ENCODE results near the gene SOS1.
"Not testable (repeated sequence)": the region's sequence is repeated elsewhere in the genome, so short reads cannot be mapped to it uniquely, and the experiment has no call there.

The SOS1 gene

GRCh38 chr2:39052665-39053064 lies 68.2 kb downstream of the SOS1 start:
- H3K27me3 ChIP-seq (ENCODE audit: control insufficient read depth, insufficient read depth, low read length); H3K36me3 ChIP-seq (ENCODE audit: control insufficient read depth, insufficient read depth, low read length); H3K4me1 ChIP-seq (ENCODE audit: control insufficient read depth, insufficient read depth, low read length); H3K9me3 ChIP-seq (ENCODE audit: control insufficient read depth, low read length); H3K4me3 ChIP-seq (ENCODE audit: low read length); H3K9ac ChIP-seq (ENCODE audit: low read length): not testable (repeated sequence)

DNA sequence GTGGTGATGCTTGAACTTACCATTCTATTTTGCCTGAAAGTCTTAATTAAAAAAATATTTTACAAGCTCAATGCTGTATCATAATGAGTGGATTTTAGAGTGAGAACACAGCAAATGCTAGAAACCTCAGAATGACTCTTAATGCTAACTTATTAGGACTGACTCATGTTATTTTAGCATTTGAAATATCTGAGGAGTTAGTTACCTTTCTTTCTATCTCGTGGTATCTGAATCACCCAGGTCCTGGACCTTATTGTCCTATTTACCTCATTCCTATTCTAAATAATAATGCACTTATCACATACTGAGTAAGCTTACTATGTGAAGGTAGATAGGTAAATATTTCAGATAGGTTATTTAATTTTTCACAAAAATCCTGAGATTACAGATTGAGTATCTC lies 70.7 kb downstream of the SOS1 start:
- Histone ChIP-seq H3K27me3 (ENCODE audit: control insufficient read depth, insufficient read depth, low read length) (no peaks in the 10 kb centered on the region), H3K4me3 (ENCODE audit: low read length) (no peak overlapping the region), H3K9me3 (ENCODE audit: control insufficient read depth, low read length) (no peaks in the 10 kb centered on the region), H3K9ac (ENCODE audit: low read length) (no peak overlapping the region), H3K4me1 (ENCODE audit: control insufficient read depth, insufficient read depth, low read length) (no peaks in the 10 kb centered on the region), H3K36me3 (ENCODE audit: control insufficient read depth, insufficient read depth, low read length) (no peaks in the 10 kb centered on the region)

GRCh38 chr2:39039072-39039471 lies 81.8 kb downstream of the SOS1 start:
- H3K36me3 ChIP-seq (ENCODE audit: control insufficient read depth, insufficient read depth, low read length) = no peaks in the 10 kb centered on the region
- H3K4me1 ChIP-seq (ENCODE audit: control insufficient read depth, insufficient read depth, low read length) = no peaks in the 10 kb centered on the region
- H3K4me3 ChIP-seq (ENCODE audit: low read length) = no peak overlapping the region
- H3K9me3 ChIP-seq (ENCODE audit: control insufficient read depth, low read length) = no peaks in the 10 kb centered on the region
- no peak overlapping the region for H3K9ac ChIP-seq (ENCODE audit: low read length)
- no peaks in the 10 kb centered on the region for H3K27me3 ChIP-seq (ENCODE audit: control insufficient read depth, insufficient read depth, low read length)

- H3K4me1 ChIP-seq (ENCODE audit: control insufficient read depth, insufficient read depth, low read length) = no peaks in the 10 kb centered on the region
- no peaks in the 10 kb centered on the region for H3K27me3 ChIP-seq (ENCODE audit: control insufficient read depth, insufficient read depth, low read length)
- H3K4me3 ChIP-seq (ENCODE audit: low read length) = no peak overlapping the region
- H3K36me3 ChIP-seq (ENCODE audit: control insufficient read depth, insufficient read depth, low read length) = no peaks in the 10 kb centered on the region
- no peak overlapping the region for H3K9ac ChIP-seq (ENCODE audit: low read length)
- no peaks in the 10 kb centered on the region for H3K9me3 ChIP-seq (ENCODE audit: control insufficient read depth, low read length)
Observed at GRCh38 chr2:39033980-39034379, 86.9 kb downstream of the SOS1 start.

- Histone ChIP-seq H3K4me1 (ENCODE audit: control insufficient read depth, insufficient read depth, low read length) (no peaks in the 10 kb centered on the region), H3K4me3 (ENCODE audit: low read length) (no peak overlapping the region), H3K27me3 (ENCODE audit: control insufficient read depth, insufficient read depth, low read length) (no peaks in the 10 kb centered on the region), H3K9me3 (ENCODE audit: control insufficient read depth, low read length) (no peaks in the 10 kb centered on the region), H3K36me3 (ENCODE audit: control insufficient read depth, insufficient read depth, low read length) (no peaks in the 10 kb centered on the region), H3K9ac (ENCODE audit: low read length) (no peak overlapping the region)
Observed at GRCh38 chr2:39027421-39027820, 93.4 kb downstream of the SOS1 start.

DNA sequence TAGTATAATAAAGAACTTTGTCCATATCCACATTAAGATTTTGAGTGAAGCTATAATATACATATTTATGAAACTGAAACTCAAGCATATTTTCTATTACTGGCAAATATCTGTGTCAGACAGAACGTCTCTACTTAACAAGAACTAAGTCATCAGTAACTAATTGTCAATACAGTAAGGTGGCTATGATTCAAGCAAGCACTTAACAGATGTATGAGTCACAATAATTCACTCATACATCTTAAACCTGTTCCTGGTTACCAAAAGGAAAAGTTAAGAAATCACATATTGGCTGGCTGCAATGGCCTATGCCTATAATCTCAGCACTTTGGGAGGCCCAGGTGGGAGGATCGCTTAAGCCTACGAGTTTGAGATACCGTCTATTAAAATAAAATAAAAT lies 96.0 kb downstream of the SOS1 start:
- H3K9me3 ChIP-seq (ENCODE audit: control insufficient read depth, low read length) = no peaks in the 10 kb centered on the region
- H3K36me3 ChIP-seq (ENCODE audit: control insufficient read depth, insufficient read depth, low read length) = no peaks in the 10 kb centered on the region
- no peak overlapping the region for H3K4me3 ChIP-seq (ENCODE audit: low read length)
- no peak overlapping the region for H3K9ac ChIP-seq (ENCODE audit: low read length)
- no peaks in the 10 kb centered on the region for H3K4me1 ChIP-seq (ENCODE audit: control insufficient read depth, insufficient read depth, low read length)
- no peaks in the 10 kb centered on the region for H3K27me3 ChIP-seq (ENCODE audit: control insufficient read depth, insufficient read depth, low read length)

DNA sequence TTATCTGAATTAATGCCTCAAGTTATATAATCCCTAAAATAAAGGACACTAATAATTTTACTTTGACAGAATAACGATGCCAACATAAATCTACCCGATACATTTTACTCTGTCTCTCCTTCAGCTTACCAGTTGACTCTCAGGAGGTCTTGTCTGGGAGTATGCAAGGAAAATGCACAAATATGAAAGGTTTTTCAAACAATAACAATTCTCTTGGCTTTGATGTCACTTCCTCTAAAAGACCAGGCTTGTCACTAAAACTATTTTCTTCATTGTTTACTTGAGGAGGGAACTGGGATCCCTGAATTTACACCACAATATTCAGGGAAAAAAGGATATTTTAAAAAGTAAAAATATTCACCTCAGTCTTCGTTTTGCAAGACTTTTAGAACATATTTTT lies 97.2 kb downstream of the SOS1 start:
- H3K4me3 ChIP-seq (ENCODE audit: low read length) = no peak overlapping the region
- H3K36me3 ChIP-seq (ENCODE audit: control insufficient read depth, insufficient read depth, low read length) = no peaks in the 10 kb centered on the region
- H3K4me1 ChIP-seq (ENCODE audit: control insufficient read depth, insufficient read depth, low read length) = no peaks in the 10 kb centered on the region
- H3K9me3 ChIP-seq (ENCODE audit: control insufficient read depth, low read length) = no peaks in the 10 kb centered on the region
- H3K27me3 ChIP-seq (ENCODE audit: control insufficient read depth, insufficient read depth, low read length) = no peaks in the 10 kb centered on the region
- no peak overlapping the region for H3K9ac ChIP-seq (ENCODE audit: low read length)

GRCh38 chr2:39022642-39023235 lies 98.1 kb downstream of the SOS1 start:
- Histone ChIP-seq H3K9me3 (ENCODE audit: control insufficient read depth, low read length) (no peaks in the 10 kb centered on the region), H3K9ac (ENCODE audit: low read length) (no peak overlapping the region), H3K4me3 (ENCODE audit: low read length) (no peak overlapping the region), H3K27me3 (ENCODE audit: control insufficient read depth, insufficient read depth, low read length) (no peaks in the 10 kb centered on the region), H3K4me1 (ENCODE audit: control insufficient read depth, insufficient read depth, low read length) (no peaks in the 10 kb centered on the region), H3K36me3 (ENCODE audit: control insufficient read depth, insufficient read depth, low read length) (no peaks in the 10 kb centered on the region)

GRCh38 chr2:39020383-39020782 lies 100.5 kb downstream of the SOS1 start:
- Histone ChIP-seq H3K4me3 (ENCODE audit: low read length) (no peak overlapping the region), H3K9me3 (ENCODE audit: control insufficient read depth, low read length) (no peaks in the 10 kb centered on the region), H3K4me1 (ENCODE audit: control insufficient read depth, insufficient read depth, low read length) (no peaks in the 10 kb centered on the region), H3K36me3 (ENCODE audit: control insufficient read depth, insufficient read depth, low read length) (no peaks in the 10 kb centered on the region), H3K9ac (ENCODE audit: low read length) (no peak overlapping the region), H3K27me3 (ENCODE audit: control insufficient read depth, insufficient read depth, low read length) (no peaks in the 10 kb centered on the region)

GRCh38 chr2:39018638-39019037 lies 102.2 kb downstream of the SOS1 start:
- no peaks in the 10 kb centered on the region for H3K9me3 ChIP-seq (ENCODE audit: control insufficient read depth, low read length)
- no peaks in the 10 kb centered on the region for H3K4me1 ChIP-seq (ENCODE audit: control insufficient read depth, insufficient read depth, low read length)
- no peak overlapping the region for H3K9ac ChIP-seq (ENCODE audit: low read length)

DNA sequence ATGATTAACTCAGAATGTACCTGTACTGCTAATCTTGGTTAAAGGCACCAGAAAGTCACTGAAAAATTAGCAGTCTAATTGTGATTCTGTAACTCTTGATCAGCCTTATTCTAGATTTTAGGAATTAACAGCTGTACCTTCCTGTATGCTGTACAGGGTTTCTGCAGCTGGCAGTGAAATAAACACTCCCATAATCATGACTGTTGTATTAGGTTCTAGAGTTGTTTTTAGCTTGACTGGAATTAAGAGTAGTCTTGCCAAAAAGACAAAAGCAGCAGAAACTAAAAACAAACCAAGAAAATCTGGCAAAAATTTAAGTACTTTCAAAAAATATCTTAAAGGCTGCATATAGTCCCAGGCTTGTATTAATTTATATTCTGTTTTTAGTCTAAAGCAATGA lies 103.5 kb downstream of the SOS1 start:
- Histone ChIP-seq H3K36me3 (ENCODE audit: control insufficient read depth, insufficient read depth, low read length) (peaks cover 5% of the 10 kb centered on the region), H3K27me3 (ENCODE audit: control insufficient read depth, insufficient read depth, low read length) (no peaks in the 10 kb centered on the region), H3K4me3 (ENCODE audit: low read length) (no peak overlapping the region), H3K9me3 (ENCODE audit: control insufficient read depth, low read length) (no peaks in the 10 kb centered on the region), H3K4me1 (ENCODE audit: control insufficient read depth, insufficient read depth, low read length) (no peaks in the 10 kb centered on the region), H3K9ac (ENCODE audit: low read length) (no peak overlapping the region)

More at GRCh38 chr2:39018638-39019037, 102.2 kb downstream of the SOS1 start:
- Histone ChIP-seq H3K27me3 (ENCODE audit: control insufficient read depth, insufficient read depth, low read length) (no peaks in the 10 kb centered on the region), H3K36me3 (ENCODE audit: control insufficient read depth, insufficient read depth, low read length) (no peaks in the 10 kb centered on the region), H3K4me3 (ENCODE audit: low read length) (no peak overlapping the region)

DNA sequence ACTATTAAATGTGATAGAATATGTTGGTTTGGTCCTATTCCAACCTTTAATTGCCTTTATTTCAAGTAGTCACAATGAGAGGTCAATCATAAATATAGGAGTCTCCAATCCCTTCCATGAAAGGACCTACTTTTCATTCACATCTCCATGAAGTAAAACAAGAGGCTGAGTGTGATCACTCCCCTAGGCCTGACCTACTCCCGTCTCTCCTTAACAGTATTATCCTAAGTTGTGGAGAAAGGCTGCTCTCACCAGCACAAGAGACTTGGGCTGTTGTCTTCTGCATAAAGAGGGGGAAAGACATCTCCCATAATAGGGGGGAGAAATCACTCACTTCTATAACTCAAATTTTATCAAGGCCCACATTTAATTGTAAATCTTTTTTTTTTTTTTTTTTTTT lies 105.4 kb downstream of the SOS1 start:
- Histone ChIP-seq H3K4me3 (ENCODE audit: low read length) (no peak overlapping the region), H3K4me1 (ENCODE audit: control insufficient read depth, insufficient read depth, low read length) (no peaks in the 10 kb centered on the region), H3K27me3 (ENCODE audit: control insufficient read depth, insufficient read depth, low read length) (no peaks in the 10 kb centered on the region), H3K9me3 (ENCODE audit: control insufficient read depth, low read length) (no peaks in the 10 kb centered on the region), H3K36me3 (ENCODE audit: control insufficient read depth, insufficient read depth, low read length) (peaks cover 5% of the 10 kb centered on the region), H3K9ac (ENCODE audit: low read length) (no peak overlapping the region)

DNA sequence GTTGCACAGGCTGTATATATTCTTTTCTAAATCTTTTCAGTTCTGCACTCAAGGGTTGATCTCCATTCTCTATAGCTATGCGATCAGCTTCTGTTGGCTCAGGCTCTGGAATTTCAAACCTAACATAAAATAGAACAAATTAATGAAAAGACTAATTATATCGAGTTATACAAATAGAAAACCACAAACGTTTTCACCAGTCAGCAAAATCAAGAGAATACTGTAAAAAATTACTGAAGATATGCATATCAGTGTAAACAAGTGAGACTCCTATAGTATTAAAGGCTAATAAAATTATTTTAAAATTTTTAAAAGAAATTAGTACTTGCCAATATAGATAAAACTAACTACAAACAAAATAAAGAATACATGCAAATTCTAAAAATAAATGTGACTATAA lies 107.0 kb downstream of the SOS1 start:
- Histone ChIP-seq H3K27me3 (ENCODE audit: control insufficient read depth, insufficient read depth, low read length) (no peaks in the 10 kb centered on the region), H3K9ac (ENCODE audit: low read length) (no peak overlapping the region)

More for the DNA sequence above, 107.0 kb downstream of the SOS1 start:
- Histone ChIP-seq H3K9me3 (ENCODE audit: control insufficient read depth, low read length) (no peaks in the 10 kb centered on the region), H3K4me1 (ENCODE audit: control insufficient read depth, insufficient read depth, low read length) (no peaks in the 10 kb centered on the region), H3K36me3 (ENCODE audit: control insufficient read depth, insufficient read depth, low read length) (peaks cover 5% of the 10 kb centered on the region), H3K4me3 (ENCODE audit: low read length) (no peak overlapping the region)
